Muscle of arm (tissue), 12 donors: ENCODE data around the gene GSC2. TPM values are rescaled to one million over a fixed set of nuclear protein-coding genes. Genes with fewer than 3 reads are reported as not detected.

Experiments used
- DNase-seq: peaks from one replicate; pipeline ENCODE4 v3.0.0-alpha.2; 2013
- polyA plus RNA-seq, 12 donors: library from polyadenylated mRNA; unstranded; fragments of 120-200 nt; gene quantifications; one replicate each; pipeline ENCODE4 v1.2.1, GENCODE V29; 2013; ENCODE audit not compliant: insufficient read length in 12 of 12

Gene GSC2
- polyA plus RNA-seq, 12 donors, result not detected

DNA sequence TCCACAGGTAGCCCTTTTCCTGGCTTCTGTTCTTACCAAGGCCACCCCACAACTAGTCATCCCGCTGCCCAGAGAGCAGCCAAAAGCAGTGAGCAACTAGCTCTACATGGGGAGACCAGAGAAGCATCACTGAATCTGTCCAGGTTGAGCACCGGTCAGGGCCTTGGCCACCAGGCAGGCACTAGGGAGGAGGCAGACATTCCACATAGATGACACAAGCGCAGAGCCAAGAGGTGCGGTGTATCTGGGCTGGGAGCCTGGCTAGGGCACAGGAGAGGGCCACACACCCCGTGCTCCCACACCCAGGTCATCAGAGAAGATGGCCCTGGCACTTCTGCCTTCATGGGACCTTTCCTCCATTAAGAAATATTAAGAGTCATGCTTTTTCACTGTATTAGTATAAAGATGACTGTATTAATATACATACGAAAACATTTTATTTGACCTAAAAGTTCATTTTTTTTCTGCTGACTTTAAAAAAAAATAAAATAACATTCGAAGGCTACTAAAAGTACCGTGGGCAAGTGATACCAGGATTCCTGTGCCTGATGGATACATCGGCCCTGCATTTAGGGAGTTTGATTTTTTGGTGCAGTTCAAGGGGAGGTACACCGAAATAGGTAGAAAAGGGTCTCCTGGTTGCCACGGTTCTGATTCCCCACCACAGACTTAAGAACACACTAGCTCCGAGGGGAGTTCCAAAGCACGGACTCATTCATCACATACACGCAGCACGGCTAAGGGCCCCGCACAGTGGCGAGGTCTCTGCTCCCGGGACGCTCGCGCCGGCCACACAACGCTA lies 29.1 kb downstream of the GSC2 start:
- no peak for DNase-seq

- DNase-seq, result no peak
Measured at GRCh38 chr22:19119949-19120348, 30.1 kb downstream of the GSC2 start.

GRCh38 chr22:19118329-19118880 lies 31.7 kb downstream of the GSC2 start:
- DNase-seq, result no peak

DNA sequence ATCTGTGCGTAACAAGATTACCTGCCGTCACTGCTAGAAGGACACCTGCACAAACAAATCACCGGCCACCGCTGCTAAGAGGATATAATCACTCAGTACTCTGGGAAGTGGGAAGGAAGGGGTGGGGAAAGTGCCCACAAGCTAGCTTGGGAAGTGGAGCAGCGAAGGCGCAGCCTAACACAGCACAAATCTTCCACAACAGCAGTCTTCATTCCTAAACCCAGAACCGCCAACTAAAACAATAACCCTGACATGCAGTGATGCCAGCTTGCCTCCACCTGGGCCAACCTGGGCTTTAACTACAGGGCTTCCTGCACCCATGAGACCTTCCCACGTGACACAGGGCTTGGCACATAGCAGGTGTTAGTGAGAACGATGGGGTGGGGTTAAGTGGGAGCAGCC lies 33.0 kb downstream of the GSC2 start:
- DNase-seq, result no peak

DNA sequence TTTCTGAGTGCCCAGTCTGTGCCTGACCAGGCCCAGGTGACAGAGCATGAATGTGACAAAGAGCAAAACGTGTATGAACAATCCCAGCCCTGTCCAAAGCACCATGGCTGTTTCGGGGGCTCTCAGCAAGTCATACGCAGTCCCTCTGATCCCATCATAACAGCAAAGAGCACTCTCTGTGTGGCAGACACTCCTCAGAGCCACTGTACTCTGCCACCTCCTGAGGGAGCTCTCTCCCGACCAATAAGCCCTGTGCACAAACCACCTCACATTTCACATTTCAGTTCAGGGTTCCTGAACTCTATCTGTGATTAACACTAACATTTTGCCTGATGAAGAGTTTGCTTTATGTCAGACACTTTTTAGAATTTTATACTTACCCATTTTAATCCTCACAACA lies 34.5 kb downstream of the GSC2 start:
- DNase-seq, result no peak

DNA sequence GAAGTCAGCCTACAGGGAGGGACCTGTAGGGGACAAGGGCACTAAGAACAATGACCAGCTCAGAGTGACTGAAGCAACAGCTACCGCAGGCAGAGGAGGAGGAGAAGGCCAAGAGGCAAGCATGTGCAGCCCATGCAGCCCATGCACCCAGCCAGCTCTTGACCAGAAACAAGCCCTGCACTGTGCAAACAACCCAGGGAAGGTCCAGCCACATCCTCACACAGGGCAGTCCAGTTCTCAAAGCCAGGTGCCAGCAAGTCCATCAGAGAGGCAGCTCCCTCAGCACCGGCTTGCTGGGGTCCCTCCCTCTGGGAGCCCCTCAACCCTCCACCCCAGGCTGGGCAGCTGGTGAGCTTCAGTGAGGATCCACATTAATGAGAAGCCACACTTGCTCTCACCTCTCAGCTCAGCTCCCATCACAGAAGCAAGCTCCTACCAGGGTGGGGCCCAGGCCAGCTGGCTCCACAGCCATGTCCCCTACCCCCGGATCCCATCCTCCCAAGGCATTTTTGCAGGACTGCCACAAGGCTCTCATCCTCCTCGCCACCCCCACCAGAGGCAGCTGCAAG lies 35.0 kb downstream of the GSC2 start:
- DNase-seq, result no peak

DNA sequence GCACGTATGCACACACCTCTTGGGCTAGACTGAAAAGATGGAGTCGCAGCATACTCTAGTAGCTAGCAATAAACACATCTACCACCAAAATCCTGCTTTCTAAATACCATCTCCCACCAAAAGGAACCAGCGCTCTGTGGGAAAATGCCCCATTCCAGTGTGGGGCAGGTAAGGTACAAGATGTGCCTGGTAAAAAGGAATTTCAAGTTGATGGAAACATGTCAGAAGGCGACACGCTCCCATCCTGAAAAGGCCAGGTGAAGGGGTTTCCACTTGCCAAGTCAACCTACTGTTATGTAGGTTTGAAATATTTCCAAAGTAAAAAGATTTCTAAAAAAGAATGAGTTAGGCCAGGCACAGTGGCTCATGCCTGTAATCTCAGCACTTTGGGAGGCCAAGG lies 36.7 kb downstream of the GSC2 start:
- DNase-seq, result no peak

DNA sequence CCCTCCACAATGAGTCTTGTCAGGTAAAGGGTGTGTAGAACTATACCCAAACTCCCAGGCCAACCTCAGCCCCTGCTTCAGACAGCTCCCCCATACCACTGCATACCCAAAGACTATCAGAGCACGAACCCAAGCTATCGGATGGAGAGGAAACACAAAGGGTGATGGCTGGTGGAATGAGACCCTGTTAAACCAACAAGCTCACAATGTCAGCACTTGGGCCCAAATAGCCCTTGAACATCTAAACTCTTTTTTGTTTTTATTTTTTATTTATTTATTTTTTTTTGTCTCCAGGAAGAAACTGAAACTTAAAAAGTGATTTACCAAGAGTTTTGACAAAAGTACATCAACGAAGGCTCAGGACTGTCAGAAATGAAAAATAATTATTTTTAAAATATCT lies 38.5 kb downstream of the GSC2 start:
- DNase-seq, result no peak

- no peak for DNase-seq
Measured at GRCh38 chr22:19111140-19111539, 39.0 kb downstream of the GSC2 start.

- no peak for DNase-seq
Measured at GRCh38 chr22:19110646-19111045, 39.4 kb downstream of the GSC2 start.

GRCh38 chr22:19110064-19110458 lies 40.0 kb downstream of the GSC2 start:
- no peak for DNase-seq

- DNase-seq, result no peak
Measured at GRCh38 chr22:19109198-19110063, 40.7 kb downstream of the GSC2 start.

DNA sequence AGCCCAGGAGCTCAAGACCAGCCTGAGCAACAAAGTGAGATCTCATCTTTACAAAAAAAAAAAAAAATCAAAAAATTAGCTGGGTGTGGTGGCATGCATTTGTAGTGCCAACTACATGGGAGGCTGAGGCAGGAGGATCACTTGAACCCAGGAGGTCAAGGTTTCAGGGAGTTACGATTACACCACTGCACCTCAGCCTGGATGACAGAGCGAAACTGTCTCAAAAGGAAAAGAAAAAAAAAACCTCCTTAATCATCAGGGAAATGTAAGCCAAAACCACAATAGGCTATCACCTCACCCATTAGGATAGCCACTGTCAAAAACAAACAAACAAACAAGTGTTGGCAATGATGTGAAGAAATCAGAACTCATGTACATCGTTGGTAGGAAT lies 41.3 kb downstream of the GSC2 start:
- DNase-seq, result no peak

DNA sequence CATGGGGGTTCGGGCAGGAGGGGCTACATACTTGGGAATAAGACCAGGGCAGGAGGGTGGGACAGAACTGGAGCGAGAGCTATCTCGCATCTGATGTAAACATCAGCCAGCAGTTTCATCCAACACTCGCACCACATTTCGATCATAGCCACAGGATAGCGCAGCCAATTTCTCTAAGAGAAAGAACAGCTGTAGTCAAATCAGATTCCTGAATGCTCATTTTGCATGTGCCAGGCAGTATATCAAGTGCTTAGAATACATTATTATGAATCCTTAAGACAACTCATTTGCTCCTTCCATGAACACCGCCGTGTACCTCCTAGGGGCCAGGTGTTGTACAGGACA lies 42.4 kb downstream of the GSC2 start:
- DNase-seq, result no peak

GRCh38 chr22:19106886-19107729 lies 43.0 kb downstream of the GSC2 start:
- no peak for DNase-seq

GRCh38 chr22:19105867-19106802 lies 44.0 kb downstream of the GSC2 start:
- DNase-seq, result no peak

DNA sequence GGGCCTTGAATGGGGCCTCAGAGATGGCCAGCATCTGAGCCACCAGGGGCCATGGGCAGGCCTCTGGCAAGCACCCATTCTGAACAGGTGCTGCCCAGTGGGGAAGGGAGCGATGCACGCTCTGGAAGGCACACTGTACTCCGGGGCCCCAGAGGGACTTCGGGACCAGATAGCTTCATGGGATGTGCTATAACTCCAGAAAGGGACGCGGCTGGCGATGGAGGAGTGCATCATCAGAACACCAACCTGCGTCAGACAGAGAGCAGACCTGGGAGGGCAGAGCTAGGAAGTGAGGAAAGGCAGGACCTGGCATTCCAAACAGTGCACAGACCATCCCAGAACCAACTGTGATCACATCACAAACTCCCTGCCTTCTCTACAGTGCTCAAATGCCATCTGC lies 44.6 kb downstream of the GSC2 start:
- DNase-seq, result no peak

- DNase-seq, result no peak
Measured at GRCh38 chr22:19103880-19104821, 45.9 kb downstream of the GSC2 start.

DNA sequence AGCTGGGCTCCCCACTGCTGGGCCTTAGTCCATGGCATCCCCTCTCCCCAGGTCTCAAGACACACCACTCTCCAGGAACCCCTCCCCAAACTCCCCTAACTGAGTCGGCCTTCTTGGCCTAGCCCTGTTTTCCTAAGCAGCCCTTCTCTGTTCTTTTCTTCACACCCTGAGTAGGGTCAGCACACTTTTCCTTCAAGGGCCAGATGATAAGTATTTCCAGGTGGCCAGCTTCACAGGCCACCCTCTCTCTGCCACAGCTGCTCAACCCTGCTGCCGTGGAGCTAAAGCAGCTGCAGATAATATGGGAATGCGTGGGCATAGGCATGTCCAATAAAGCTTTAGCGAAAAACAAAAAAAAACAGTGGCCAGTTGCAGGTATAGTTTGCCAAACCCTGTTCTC lies 51.9 kb downstream of the GSC2 start:
- DNase-seq, result no peak
